MM.1S (cell line): Measurements from ENCODE around the gene MID1.

Experiments used
- DNase-seq: peaks from one replicate; pipeline ENCODE4 v3.0.0-alpha.2; 2015
- H2AFZ ChIP-seq: fragments of 300-600 bp; sonication (generic); 2 replicates; pipeline ENCODE4 v1.6.0; 2016; ENCODE audit warnings: antibody characterized with exemption, low read length
- H3F3A ChIP-seq: fragments of 300-600 bp; sonication (generic); 2 replicates; pipeline ENCODE4 v1.6.1; 2016; ENCODE audit warnings: mild to moderate bottlenecking, antibody characterized with exemption, low read length, moderate library complexity, mixed read lengths; ENCODE audit not compliant: insufficient read depth
- H3K27ac ChIP-seq: fragments of 300-600 bp; sonication (generic); 2 replicates; pipeline ENCODE4 v1.5.1; 2016; ENCODE audit warnings: mild to moderate bottlenecking, low read length
- H3K27me3 ChIP-seq: fragments of 300-600 bp; sonication (generic); replicated peaks from 2 replicates; pipeline ENCODE4 v1.6.0; 2016; ENCODE audit warnings: low read length; ENCODE audit not compliant: insufficient read depth
- H3K36me3 ChIP-seq: fragments of 300-600 bp; sonication (generic); replicated peaks from 2 replicates; pipeline ENCODE4 v1.6.1; 2016; ENCODE audit warnings: mild to moderate bottlenecking, low read length, mixed read lengths; ENCODE audit not compliant: insufficient read depth
- H3K4me1 ChIP-seq: fragments of 300-600 bp; sonication (generic); 2 replicates; pipeline ENCODE4 v1.6.1; 2016; ENCODE audit warnings: low read length, mixed read lengths
- H3K4me2 ChIP-seq: fragments of 300-600 bp; sonication (generic); 2 replicates; pipeline ENCODE4 v1.6.0; 2016; ENCODE audit warnings: low read depth, low read length
- H3K4me3 ChIP-seq: fragments of 300-600 bp; sonication (generic); 2 replicates; pipeline ENCODE4 v1.5.1; 2016; ENCODE audit warnings: low read length, mixed read lengths
- H3K79me2 ChIP-seq: fragments of 300-600 bp; sonication (generic); 2 replicates; pipeline ENCODE4 v1.6.1; 2016; ENCODE audit warnings: mixed run types, low read length, mixed read lengths
- H3K9ac ChIP-seq: fragments of 300-600 bp; sonication (generic); 2 replicates; pipeline ENCODE4 v1.6.1; 2016; ENCODE audit warnings: low read length, mixed read lengths
- H3K9me2 ChIP-seq: fragments of 300-600 bp; sonication (generic); replicated peaks from 2 replicates; pipeline ENCODE4 v1.6.1; 2016; ENCODE audit warnings: mild to moderate bottlenecking, low read length, mixed read lengths; ENCODE audit not compliant: insufficient read depth
- H3K9me3 ChIP-seq: fragments of 300-600 bp; sonication (generic); replicated peaks from 2 replicates; pipeline ENCODE4 v1.6.1; 2016; ENCODE audit warnings: mild to moderate bottlenecking, low read length, mixed read lengths; ENCODE audit not compliant: insufficient read depth
- H4K20me1 ChIP-seq: fragments of 300-600 bp; sonication (generic); 2 replicates; pipeline ENCODE4 v1.6.1; 2016; ENCODE audit warnings: mild to moderate bottlenecking, low read length, moderate library complexity, mixed read lengths; ENCODE audit not compliant: insufficient read depth
- CTCF ChIP-seq: fragments of 300-600 bp; sonication (generic); IDR thresholded peaks from 2 replicates; pipeline ENCODE4 v1.5.1; 2016; ENCODE audit warnings: antibody characterized with exemption, low read length, mixed read lengths
- EZH2 ChIP-seq: fragments of 300-600 bp; sonication (generic); optimal IDR thresholded peaks from 2 replicates; pipeline ENCODE3; 2017; ENCODE audit warnings: low read depth, mild to moderate bottlenecking, antibody characterized with exemption, low read length, mixed read lengths
- EZH2phosphoT487 ChIP-seq: fragments of 300-600 bp; sonication (generic); IDR thresholded peaks from 2 replicates; pipeline ENCODE4 v1.6.1; 2018; ENCODE audit warnings: antibody characterized with exemption, low read length

MID1 gene

GRCh38 chrX:10480861-10481260 lies 139.5 kb downstream of the MID1 start:
- TF ChIP-seq CTCF, result no peak
- no peak for TF ChIP-seq EZH2phosphoT487
- Histone ChIP-seq H3K4me3 (no peak overlapping the region), H3K27ac (no peak overlapping the region), H3K79me2 (no peaks in the 10 kb centered on the region), H3K9me3 (no peaks in the 10 kb centered on the region), H3F3A (no peaks in the 10 kb centered on the region), H4K20me1 (no peaks in the 10 kb centered on the region), H3K36me3 (no peaks in the 10 kb centered on the region), H3K9ac (no peak overlapping the region), H3K4me1 (no peaks in the 10 kb centered on the region), H3K9me2 (no peaks in the 10 kb centered on the region), H2AFZ (no peak overlapping the region), H3K4me2 (no peak overlapping the region), H3K27me3 (no peaks in the 10 kb centered on the region)
- DNase-seq, result no peak

GRCh38 chrX:10479508-10479907 lies 140.9 kb downstream of the MID1 start:
- Histone ChIP-seq H3K9ac (no peak overlapping the region), H3K4me1 (no peaks in the 10 kb centered on the region), H3K27ac (no peak overlapping the region), H3K9me3 (no peaks in the 10 kb centered on the region), H3F3A (no peaks in the 10 kb centered on the region), H3K9me2 (no peaks in the 10 kb centered on the region), H2AFZ (no peak overlapping the region), H4K20me1 (no peaks in the 10 kb centered on the region), H3K36me3 (no peaks in the 10 kb centered on the region), H3K4me3 (no peak overlapping the region), H3K27me3 (no peaks in the 10 kb centered on the region), H3K4me2 (no peak overlapping the region), H3K79me2 (no peaks in the 10 kb centered on the region)
- TF ChIP-seq EZH2phosphoT487, result no peak
- TF ChIP-seq EZH2, result no peak
- TF ChIP-seq CTCF, result no peak
- DNase-seq, result no peak

GRCh38 chrX:10477525-10477924 lies 142.9 kb downstream of the MID1 start:
- no peaks in the 10 kb centered on the region for H3F3A ChIP-seq
- no peak overlapping the region for H2AFZ ChIP-seq
- H3K4me2 ChIP-seq, result no peak overlapping the region
- no peaks in the 10 kb centered on the region for H4K20me1 ChIP-seq
- no peaks in the 10 kb centered on the region for H3K79me2 ChIP-seq
- H3K9me2 ChIP-seq, result no peaks in the 10 kb centered on the region
- no peak overlapping the region for H3K9ac ChIP-seq
- TF ChIP-seq CTCF (no peak), EZH2 (no peak), EZH2phosphoT487 (no peak)
- no peak overlapping the region for H3K27ac ChIP-seq
- no peaks in the 10 kb centered on the region for H3K27me3 ChIP-seq
- no peaks in the 10 kb centered on the region for H3K9me3 ChIP-seq
- no peak for DNase-seq
- no peaks in the 10 kb centered on the region for H3K4me1 ChIP-seq
- no peaks in the 10 kb centered on the region for H3K36me3 ChIP-seq
- H3K4me3 ChIP-seq, result no peak overlapping the region
